ENCODE results near the gene ETV4.

ETV4 gene

DNA sequence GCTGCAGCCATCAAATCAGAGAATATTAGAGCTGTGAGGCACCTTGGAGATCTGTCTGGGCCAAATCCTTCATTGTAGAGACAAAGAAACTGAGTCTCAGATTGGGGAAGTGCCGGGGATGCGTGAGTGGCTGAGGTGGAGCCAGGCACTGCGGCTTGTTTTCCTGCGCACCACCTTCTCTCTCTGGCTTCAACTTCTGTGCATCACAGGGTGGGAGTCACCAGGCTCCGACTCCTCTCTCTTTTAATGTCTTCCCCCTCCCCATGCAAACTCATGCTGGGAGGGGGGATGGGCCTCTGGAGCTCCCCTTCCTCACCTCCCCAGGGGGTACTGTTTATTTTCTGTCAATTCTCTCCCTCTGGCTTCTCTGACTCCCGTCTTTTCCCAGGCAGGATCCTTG is 8.7 kb upstream of the ETV4 start:
- Histone ChIP-seq H3F3A (ENCODE audit: insufficient read depth) (no peaks in the 10 kb centered on the region), H3K9ac (ENCODE audit: low read length) (no peak overlapping the region), H3K9me2 (replicated peaks; ENCODE audit: insufficient read depth, low read length) (no peaks in the 10 kb centered on the region), H4K20me1 (ENCODE audit: low read depth, low read length) (no peaks in the 10 kb centered on the region), H3K79me2 (ENCODE audit: insufficient read depth, low read length) (no peaks in the 10 kb centered on the region), H3K36me3 (ENCODE audit: low read length) (no peaks in the 10 kb centered on the region), H2AFZ (ENCODE audit: low read depth, low read length, severe bottlenecking) (no peak overlapping the region), H3K27ac (ENCODE audit: low read depth, low read length) (no peak overlapping the region), H3K4me2 (ENCODE audit: low read depth, low read length, poor library complexity, severe bottlenecking) (no peak overlapping the region), H3K9me3 (ENCODE audit: insufficient read depth, low read length) (no peaks in the 10 kb centered on the region), H3K27me3 (ENCODE audit: low read length) (no peaks in the 10 kb centered on the region), H3K4me3 (ENCODE audit: insufficient read depth, low read length, poor library complexity, severe bottlenecking) (no peak overlapping the region)
- TF ChIP-seq EZH2phosphoT487 (conservative IDR thresholded peaks at IDR 0.05; ENCODE audit: low read length), result no peak
- TF ChIP-seq, protein P1, sequence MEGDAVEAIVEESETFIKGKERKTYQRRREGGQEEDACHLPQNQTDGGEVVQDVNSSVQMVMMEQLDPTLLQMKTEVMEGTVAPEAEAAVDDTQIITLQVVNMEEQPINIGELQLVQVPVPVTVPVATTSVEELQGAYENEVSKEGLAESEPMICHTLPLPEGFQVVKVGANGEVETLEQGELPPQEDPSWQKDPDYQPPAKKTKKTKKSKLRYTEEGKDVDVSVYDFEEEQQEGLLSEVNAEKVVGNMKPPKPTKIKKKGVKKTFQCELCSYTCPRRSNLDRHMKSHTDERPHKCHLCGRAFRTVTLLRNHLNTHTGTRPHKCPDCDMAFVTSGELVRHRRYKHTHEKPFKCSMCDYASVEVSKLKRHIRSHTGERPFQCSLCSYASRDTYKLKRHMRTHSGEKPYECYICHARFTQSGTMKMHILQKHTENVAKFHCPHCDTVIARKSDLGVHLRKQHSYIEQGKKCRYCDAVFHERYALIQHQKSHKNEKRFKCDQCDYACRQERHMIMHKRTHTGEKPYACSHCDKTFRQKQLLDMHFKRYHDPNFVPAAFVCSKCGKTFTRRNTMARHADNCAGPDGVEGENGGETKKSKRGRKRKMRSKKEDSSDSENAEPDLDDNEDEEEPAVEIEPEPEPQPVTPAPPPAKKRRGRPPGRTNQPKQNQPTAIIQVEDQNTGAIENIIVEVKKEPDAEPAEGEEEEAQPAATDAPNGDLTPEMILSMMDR (IDR thresholded peaks at IDR 0.05; ENCODE audit: insufficient read depth, low read length, poor library complexity, severe bottlenecking), result no peak

DNA sequence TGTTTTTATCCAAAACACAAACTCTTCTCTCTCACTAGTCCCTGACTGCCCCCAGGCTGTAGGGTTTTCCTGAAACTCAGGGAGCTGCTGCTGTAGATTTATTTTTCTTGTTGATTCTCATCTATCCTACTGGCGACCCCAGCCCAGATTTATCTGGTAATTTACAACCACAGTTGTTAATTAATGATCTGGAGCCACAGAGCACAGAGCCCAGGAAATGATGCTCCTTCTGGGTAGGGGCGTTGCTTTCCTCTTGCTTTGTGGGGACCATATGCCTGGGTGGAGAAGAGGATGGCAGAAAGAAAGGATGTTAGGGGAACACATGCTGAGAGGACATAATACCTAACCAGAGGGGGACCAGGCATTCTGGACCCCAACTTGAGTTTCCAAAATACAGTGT is 7.4 kb upstream of the ETV4 start:
- Histone ChIP-seq H2AFZ (ENCODE audit: low read depth, low read length, severe bottlenecking) (no peak overlapping the region), H3K9me2 (replicated peaks; ENCODE audit: insufficient read depth, low read length) (no peaks in the 10 kb centered on the region), H3K36me3 (ENCODE audit: low read length) (no peaks in the 10 kb centered on the region), H3F3A (ENCODE audit: insufficient read depth) (no peaks in the 10 kb centered on the region), H3K27ac (ENCODE audit: low read depth, low read length) (no peak overlapping the region), H3K79me2 (ENCODE audit: insufficient read depth, low read length) (no peaks in the 10 kb centered on the region), H3K9me3 (ENCODE audit: insufficient read depth, low read length) (no peaks in the 10 kb centered on the region), H3K4me3 (ENCODE audit: insufficient read depth, low read length, poor library complexity, severe bottlenecking) (no peak overlapping the region), H3K4me2 (ENCODE audit: low read depth, low read length, poor library complexity, severe bottlenecking) (no peak overlapping the region), H3K27me3 (ENCODE audit: low read length) (no peaks in the 10 kb centered on the region), H4K20me1 (ENCODE audit: low read depth, low read length) (no peaks in the 10 kb centered on the region), H3K9ac (ENCODE audit: low read length) (no peak overlapping the region)
- no peak for TF ChIP-seq EZH2phosphoT487 (conservative IDR thresholded peaks at IDR 0.05; ENCODE audit: low read length)
- TF ChIP-seq, protein P1 (IDR thresholded peaks at IDR 0.05; ENCODE audit: insufficient read depth, low read length, poor library complexity, severe bottlenecking), result no peak

DNA sequence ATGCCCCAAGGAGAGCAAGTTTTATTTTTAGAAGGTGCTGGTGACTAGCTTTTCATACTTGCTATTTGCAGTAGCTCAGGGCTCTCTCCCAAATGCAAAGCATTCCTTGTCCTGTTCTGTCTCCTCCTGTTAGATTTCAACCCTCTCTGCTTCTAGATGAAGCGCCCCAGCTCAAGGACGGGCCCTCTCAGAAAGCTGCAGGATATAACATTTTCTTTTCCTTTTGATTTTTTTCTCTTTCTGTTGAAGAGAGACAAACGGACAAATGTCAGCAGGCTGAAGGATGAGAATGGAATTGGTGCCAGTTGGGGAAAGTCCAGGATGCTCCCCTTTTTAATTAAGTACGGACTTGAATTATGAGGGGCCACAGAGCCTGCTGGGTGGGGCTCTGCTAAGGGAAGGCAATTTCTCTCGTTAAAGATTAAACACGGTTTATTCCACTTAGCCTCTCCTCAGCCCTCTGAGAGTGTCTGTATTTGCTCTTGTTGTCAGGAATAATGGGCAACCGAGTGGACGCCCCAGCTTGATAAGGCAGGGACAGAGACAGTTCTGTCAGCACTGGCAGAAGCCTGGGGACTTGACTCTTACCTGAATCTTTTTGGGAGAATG is 6.2 kb upstream of the ETV4 start:
- Histone ChIP-seq H3K9me2 (replicated peaks; ENCODE audit: insufficient read depth, low read length) (no peaks in the 10 kb centered on the region), H2AFZ (ENCODE audit: low read depth, low read length, severe bottlenecking) (no peak overlapping the region), H3K4me3 (ENCODE audit: insufficient read depth, low read length, poor library complexity, severe bottlenecking) (no peak overlapping the region), H3K79me2 (ENCODE audit: insufficient read depth, low read length) (no peaks in the 10 kb centered on the region), H3K9ac (ENCODE audit: low read length) (no peak overlapping the region), H3K27ac (ENCODE audit: low read depth, low read length) (no peak overlapping the region), H3F3A (ENCODE audit: insufficient read depth) (no peaks in the 10 kb centered on the region), H3K9me3 (ENCODE audit: insufficient read depth, low read length) (no peaks in the 10 kb centered on the region), H3K27me3 (ENCODE audit: low read length) (no peaks in the 10 kb centered on the region), H3K36me3 (ENCODE audit: low read length) (no peaks in the 10 kb centered on the region), H3K4me2 (ENCODE audit: low read depth, low read length, poor library complexity, severe bottlenecking) (no peak overlapping the region), H4K20me1 (ENCODE audit: low read depth, low read length) (no peaks in the 10 kb centered on the region)
- TF ChIP-seq, protein P1 (IDR thresholded peaks at IDR 0.05; ENCODE audit: insufficient read depth, low read length, poor library complexity, severe bottlenecking), result no peak
- no peak for TF ChIP-seq EZH2phosphoT487 (conservative IDR thresholded peaks at IDR 0.05; ENCODE audit: low read length)

All from SU-DHL-6 (cell line).